Cerebellar cortex (tissue), 1 donor: ENCODE data around the gene HSPA5.
"Not testable (repeated sequence)": the region's sequence is repeated elsewhere in the genome, so short reads cannot be mapped to it uniquely, and the experiment has no call there.

Source experiments
- DNase-seq: peaks from one replicate; pipeline ENCODE4 v3.0.0-alpha.2; 2015; ENCODE audit warnings: low spot score

Gene HSPA5

DNA sequence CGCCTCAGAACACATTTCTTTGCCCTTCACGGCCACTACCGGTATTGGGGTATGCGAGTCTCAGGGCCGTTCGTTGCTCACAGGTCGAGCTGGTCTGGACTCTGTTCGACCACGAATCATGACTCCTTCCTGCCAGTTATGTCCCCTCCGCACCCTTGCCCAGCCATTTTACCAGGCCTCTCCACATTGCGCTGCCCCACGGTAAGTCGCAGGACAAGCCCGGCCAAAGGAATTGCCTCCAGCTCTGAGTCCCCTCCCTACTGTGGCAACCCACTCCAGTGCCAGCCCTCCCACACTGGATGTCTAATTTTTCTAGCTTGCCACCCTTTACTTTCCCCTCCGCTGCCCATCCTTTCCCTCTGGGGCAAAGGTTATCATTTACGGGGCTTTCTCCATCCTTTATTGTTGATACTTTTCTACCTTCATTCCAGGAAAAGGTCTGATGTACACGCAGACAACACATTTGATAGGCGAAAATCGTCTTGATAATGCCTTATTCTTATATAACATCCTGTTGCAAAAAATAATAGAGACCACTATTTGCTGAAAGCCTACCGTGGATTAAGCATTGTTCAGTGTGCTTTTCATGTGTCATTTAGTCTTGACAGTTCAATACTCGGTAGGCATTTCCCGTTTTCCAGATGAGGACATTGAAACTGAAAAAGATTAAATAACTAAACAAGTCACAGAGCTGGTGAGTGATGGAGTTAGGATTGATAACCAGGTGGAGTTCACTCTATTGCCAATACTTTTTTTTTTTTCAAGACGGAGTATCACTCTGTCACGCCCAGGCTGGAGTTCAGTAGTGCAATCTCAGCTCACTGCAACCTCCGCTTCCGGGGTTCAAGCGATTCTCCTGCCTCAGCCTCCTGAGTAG is 958 bp upstream of the HSPA5 start:
- DNase-seq: no peak

GRCh38 chr9:125240649-125240999 is 519 bp downstream of the HSPA5 start:
- DNase-seq: no peak

- DNase-seq: no peak
These were observed 1.2 kb downstream of the HSPA5 start for GRCh38 chr9:125239631-125240597.

GRCh38 chr9:125238915-125239446 is 2.2 kb downstream of the HSPA5 start:
- DNase-seq: no peak

DNA sequence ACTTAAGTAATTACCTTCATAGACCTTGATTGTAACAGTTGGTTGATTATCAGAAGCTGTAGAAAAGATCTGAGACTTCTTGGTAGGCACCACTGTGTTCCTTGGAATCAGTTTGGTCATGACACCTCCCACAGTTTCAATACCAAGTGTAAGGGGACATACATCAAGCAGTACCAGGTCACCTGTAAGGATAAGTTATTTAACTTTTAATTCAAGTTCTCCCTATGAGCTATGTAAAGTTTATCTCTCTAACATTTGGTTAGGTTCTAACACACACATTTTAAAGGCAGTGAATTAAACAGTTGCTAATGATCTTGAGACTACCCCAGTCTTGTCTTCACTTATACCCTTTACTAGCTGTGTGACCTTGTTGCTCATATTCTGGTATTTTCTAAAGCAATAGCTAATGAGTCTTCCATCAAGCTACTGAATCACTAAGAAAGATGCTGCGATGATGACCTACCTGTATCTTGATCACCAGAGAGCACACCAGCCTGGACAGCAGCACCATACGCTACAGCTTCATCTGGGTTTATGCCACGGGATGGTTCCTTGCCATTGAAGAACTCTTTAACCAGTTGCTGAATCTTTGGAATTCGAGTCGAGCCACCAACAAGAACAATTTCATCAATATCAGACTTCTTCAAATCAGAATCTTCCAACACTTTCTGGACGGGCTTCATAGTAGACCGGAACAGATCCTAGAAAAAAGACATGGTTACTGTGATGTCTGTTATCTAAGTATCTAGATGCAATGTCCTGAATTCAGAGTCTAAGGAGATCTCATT is 2.8 kb downstream of the HSPA5 start:
- no peak for DNase-seq

DNA sequence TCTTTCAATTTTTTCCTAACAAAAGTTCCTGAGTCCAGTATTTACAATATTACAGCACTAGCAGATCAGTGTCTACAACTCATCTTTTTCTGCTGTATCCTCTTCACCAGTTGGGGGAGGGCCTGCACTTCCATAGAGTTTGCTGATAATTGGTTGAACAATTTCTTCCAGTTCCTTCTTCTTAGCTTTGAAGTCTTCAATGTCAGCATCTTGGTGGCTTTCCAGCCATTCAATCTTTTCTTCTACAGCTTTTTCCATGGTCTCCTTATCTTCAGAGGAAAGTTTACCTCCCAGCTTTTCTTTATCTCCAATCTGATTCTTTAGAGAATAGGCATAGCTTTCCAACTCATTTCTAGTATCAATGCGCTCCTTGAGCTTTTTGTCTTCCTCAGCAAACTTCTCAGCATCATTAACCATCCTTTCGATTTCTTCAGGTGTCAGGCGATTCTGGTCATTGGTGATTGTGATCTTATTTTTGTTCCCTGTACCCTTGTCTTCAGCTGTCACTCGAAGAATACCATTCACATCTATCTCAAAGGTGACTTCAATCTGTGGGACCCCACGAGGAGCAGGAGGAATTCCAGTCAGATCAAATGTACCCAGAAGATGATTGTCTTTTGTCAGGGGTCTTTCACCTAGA is 4.5 kb downstream of the HSPA5 start:
- not testable (repeated sequence) for DNase-seq

GRCh38 chr9:125235804-125236519 is 5.2 kb downstream of the HSPA5 start:
- DNase-seq: peak; percentile 11

DNA sequence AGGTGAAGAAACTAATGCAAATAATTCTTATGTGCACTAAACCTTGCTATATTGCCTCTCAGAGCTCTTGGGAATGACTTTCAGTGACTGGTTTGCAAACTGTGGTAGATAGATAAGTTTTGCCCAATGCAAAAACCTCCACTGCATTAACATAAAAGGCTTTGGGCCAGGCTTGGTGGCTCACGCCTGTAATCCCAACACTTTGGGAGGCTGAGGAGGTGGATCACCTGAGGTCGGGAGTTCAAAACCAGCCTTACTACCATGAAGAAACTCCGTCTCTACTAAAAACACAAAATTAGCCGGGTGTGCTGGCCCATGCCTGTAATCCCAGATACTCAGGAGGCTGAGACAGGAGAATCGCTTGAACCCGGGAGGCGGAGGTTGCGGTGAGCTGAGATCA is 7.0 kb downstream of the HSPA5 start:
- peak; percentile 22 for DNase-seq

DNA sequence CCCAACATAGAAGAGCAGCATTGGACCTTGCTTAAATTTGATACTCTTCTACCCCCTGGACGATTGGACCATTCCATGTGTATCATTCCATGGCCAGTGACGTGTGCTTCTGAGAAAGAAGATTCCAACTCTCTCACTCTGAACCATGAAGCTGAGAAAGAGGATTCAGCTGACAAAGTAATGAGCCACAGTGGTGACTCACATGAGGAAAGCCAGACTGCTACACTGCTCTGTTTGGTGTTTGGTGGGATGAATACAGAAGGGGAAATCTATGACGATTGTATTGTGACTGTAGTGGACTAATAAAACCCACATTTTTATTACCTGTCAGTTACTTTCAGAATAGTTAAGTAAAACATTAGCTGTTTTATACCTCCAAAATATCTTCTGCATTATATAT is 7.5 kb downstream of the HSPA5 start:
- DNase-seq: peak; percentile 45

DNA sequence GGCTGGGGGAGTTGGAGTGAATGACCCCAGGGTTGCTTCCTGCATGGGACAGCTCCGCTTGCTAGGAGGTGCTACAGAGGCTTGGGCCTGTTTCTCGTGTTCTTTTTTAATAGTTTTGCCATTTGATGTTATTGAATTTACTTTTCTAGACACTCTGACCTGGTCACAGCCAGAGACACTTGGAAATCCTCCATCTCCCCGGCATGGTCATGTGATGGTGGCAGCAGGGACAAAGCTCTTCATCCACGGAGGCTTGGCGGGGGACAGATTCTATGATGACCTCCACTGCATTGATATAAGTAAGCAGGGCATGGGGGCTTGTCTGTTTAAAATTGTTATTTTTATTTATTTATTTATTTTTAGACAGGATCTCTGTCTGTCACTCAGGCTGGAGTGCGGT is 13.4 kb downstream of the HSPA5 start:
- no peak for DNase-seq

DNA sequence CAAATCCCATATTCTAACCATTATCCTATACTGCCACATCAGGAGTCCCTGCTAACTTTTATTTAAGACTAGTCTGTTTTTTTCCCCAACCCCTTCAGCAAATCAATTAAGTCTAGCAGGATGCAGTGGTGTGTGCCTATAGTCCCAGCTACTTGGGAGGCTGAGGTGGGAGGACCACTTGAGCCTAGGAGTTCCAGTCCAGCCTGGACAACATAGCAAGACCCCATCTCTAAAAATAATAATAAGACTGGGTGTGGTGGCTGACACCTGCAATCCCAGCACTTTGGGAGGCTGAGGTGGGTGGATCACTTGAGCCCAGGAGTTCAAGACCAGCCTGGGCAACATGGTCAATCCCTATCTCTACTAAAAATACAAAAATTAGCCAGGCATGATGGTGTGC is 16.3 kb downstream of the HSPA5 start:
- not testable (repeated sequence) for DNase-seq

GRCh38 chr9:125218621-125219020 is 22.5 kb downstream of the HSPA5 start:
- no peak for DNase-seq

GRCh38 chr9:125214186-125214585 is 27.0 kb downstream of the HSPA5 start:
- DNase-seq: no peak

DNA sequence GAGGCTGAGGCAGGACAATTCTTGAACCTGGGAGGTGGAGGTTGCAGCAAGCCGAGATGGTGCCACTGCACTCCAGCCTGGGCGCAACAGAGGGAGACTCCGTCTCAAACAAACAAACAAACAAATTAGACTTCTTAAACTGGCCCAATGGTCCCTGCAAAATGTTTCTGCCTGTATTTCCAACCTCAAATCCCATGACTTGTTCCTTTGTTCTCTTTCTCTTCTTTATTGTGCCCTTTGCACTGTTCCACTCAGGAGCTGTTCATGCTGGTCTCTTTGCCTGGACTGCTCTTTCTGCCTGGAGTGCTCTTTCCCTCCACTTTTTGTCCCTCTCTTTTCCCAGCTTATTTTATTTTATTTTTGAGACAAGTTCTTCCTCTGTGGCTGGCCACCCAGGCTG is 36.7 kb downstream of the HSPA5 start:
- DNase-seq: no peak

- no peak for DNase-seq
These were observed 38.1 kb downstream of the HSPA5 start for GRCh38 chr9:125202846-125203618.

GRCh38 chr9:125200216-125201047 is 40.7 kb downstream of the HSPA5 start, which contains the start of gene RABEPK:
RABEPK (plus strand) TSS chr9:125200542; CDS start chr9:125203014, 2,472 bp downstream.
- peak; percentile 94 for DNase-seq

GRCh38 chr9:125195591-125195990 is 45.6 kb downstream of the HSPA5 start:
- DNase-seq: not testable (repeated sequence)

DNA sequence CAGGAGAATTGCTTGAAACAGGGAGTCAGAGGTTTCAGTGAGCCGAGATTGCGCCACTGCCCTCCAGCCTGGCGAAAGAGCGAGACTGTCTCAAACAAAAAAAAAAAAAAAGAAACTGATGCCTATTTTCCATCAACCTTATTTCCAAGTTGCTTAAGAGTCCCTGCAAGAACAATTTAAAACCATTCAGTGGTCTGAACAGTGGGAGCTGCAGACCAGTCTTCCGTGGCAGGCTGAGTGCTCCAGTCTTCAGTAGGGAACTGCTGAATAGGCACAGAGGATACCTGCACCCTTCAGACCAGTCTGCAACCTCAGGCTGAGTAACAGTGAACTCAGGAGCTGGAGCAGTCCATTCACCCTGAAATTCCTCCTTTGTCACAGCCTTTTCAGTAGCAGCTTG is 46.7 kb downstream of the HSPA5 start:
- DNase-seq: not testable (repeated sequence)

GRCh38 chr9:125190361-125190801 is 50.8 kb downstream of the HSPA5 start:
- no peak for DNase-seq
